NCI-H774 (cell line): ENCODE data around the gene SLC35F3.
"Not testable (repeated sequence)": the region's sequence is repeated elsewhere in the genome, so short reads cannot be mapped to it uniquely, and the experiment has no call there.

ENCODE experiments used
- DNase-seq: peaks from one replicate; lab custom pipeline; 2025; lab: John Stamatoyannopoulos, UW

SLC35F3 gene

DNA sequence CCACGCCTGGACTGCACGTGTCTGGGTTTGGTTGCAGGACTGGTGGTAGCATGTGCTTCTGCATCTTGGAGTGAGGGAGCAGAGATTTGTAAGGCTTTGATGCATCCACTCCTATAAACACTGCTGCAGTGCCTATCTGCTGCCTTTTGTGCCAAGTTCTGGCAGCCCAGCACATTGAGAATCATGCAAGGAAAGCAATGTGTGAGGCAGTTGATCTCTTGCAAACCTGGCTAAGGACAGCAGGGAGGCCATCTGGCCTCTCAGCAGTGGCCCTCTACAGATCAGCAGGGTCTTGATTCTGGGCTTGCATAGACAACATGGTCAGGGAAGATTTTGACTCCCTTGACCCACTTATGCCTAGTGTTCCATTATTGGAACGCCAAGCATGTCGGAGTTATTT, 387.5 kb downstream of the SLC35F3 start:
- DNase-seq: no peak

DNA sequence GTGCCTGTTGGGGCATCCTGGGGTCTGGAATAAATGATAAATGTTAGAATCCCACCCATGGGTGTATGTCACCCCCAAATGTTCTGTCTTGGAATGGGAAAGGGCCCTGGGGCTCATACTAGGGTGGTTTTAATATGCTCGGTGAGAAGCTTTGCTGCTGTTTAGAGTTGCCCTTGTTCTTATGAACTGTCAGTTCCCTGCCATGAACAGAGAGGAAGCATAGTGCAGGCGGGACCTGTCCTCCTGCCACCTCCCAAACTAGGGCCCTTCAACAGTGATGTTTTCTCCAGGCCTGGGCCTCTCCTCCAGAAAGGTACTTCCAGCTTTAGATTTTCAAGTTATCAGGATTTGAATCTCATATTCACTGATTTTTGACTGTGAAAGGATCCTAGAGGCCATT, 388.1 kb downstream of the SLC35F3 start:
- DNase-seq: no peak

DNA sequence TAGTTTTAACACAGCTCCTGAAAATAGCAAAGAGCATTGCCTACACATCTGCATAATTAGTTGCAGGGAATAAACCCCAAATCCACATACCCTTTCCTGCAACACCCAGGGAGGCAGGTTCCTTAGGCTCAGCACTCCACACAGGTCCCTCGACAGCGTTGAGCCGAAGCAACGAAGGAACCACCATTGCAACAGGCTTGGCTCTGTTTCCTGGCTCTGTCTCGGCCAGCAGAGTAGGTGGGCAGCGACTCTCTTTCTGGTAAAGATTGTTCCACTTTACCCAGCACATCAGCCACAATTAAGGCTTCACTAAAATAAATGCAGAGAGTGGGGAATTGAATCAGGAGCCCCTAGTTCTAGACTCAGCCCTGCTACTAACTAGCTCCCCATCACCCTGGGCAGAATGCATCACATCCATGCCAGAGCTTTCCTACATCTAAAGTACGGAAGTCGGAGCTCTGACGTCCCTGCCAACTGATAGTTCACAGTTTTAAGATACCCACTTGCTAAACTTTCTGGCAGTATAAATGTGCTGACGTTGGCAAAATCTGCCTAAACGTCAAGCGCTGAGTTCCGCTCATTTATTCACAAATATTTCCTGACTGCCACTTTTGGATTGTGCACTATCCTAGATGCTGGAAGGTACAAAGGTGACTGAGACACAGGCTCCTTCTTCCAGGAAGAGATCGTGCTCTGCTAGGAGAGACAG, 389.8 kb downstream of the SLC35F3 start:
- no peak for DNase-seq

DNA sequence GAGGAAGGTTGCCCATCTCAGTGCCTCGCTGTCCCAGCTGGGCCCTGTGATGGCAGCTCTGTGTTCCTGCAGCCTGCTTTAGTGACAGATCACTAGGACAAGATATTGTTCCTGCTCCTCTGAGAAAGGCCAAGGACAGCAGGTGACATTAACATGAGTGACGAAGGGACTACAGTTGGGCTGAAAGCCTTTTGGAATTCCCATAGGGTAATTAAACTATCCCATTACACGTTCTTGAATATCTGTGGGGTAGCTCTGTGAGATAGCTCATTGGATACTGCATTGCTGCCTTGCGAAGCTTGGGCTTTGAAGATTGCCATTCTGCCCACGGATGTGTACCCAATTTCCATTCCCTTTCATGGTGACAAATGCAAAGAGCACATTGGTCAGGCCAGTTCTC, 390.6 kb downstream of the SLC35F3 start:
- DNase-seq: no peak

DNA sequence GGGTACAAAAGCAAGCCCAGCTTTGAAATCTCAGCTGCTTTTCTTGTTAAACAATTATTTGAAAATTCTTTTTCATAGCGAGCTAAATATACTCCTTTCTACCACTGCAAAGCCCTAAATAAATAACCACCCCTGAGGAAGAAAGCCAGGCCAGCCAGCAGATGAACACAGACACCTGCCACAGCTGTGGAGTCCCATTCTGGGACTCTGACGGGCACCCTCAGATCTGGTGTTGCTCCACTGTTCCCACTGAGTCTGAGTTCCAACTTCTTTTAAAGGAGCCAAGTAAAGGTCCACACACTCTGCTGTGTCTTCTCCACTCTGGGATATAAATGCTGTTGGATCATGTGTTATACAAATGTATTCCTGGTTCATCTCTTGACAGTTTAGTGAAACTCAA, 391.1 kb downstream of the SLC35F3 start:
- no peak for DNase-seq

DNA sequence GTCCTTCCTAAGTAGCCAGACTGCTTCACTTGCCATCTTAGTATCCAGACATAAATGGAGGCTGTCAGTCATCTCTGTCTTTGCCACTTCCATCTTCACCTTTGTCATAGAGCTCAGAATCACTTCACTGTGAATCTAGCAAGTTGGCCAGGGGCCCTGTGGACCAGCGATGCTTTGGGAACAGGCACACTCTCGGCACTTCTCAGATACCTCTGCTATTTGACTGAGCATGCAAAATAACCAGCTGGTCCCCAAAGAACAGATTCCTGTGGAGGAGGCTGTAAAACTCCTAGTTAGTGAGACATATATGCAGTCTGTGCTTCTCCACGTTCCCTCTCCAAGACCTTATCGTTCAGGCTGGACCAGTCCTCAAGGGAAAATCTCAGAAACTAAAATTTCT, 392.0 kb downstream of the SLC35F3 start:
- no peak for DNase-seq

DNA sequence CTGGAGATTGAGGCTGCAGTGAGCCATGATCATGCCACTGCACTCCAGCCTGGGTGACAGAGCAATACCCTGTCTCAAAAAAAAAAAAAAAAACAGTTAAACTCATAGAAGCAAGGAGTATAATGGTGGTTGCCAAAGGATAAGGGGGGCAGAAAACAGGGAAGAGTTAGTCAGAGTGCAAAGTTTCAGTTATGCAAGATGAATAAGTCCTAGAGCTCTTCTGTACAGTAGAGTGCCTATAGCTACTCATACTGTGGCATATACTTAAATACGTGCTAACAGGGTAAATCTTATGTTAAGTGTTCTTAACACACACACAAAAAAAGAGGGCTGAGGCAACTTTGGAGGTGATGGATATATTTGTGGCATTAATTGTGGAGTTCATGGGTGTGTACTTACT, 393.2 kb downstream of the SLC35F3 start:
- DNase-seq: no peak

DNA sequence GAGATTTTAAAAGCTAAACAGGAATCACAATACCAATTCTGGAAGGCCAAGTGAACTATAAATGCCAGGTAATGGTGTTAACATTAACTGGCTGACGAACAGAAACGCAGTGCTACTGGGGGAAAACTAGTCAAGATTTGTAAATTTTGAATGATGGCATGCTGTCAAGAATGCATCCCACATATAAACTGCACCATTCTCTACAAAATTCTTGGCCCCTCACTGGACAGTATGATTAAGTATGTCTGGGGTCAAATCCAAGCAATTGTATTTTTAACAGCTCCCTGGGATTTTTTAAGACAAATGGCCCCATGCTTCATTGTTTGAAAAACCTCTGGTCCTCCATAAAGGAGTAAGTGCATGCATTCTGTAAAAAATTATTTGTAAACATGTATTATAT, 395.6 kb downstream of the SLC35F3 start:
- no peak for DNase-seq

DNA sequence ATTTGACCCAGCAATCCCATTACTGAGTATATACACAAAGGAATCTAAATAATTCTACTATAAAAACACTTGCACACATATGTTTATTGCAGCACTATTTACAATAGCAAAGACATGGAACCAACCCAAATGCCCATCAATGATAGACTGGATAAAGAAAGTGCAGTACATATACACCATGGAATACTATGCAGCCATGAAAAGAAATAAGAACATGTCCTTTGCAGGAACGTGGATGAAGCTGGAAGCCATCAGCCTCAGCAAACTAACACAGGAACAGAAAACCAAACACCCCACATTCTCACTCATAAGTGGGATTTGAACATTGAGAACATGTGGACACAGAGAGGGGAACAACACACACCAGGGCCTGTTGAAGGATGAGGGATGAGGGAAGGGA, 397.2 kb downstream of the SLC35F3 start:
- not testable (repeated sequence) for DNase-seq

DNA sequence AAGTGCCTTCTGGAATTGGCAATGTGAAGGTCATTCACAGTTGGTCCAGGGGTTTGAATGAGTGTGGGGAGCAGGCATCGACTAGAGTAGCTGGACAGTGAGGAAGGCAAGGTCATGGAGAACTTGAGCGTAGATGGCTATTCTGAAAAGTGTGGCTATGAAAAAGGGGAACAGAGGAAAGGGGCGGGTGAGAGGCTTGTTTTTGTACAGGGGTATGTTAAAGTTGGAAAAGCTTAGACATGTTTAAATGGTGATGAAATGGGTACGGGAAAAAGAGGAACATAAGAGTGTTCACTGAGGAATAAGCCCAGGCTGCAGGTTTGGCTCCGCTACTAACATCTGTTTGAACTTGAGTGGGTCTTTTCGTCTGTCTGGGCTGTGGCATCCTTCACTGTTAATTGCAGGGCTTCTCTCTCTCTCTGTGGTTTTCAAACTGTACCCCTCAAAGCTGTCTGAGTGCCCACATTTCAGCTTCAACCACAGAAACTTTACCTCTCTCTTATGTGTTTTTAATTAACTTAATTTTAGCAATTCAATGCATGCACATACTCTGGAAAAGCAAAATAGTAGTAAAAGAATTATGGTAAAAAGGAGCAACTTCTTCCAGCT, 398.0 kb downstream of the SLC35F3 start:
- no peak for DNase-seq

DNA sequence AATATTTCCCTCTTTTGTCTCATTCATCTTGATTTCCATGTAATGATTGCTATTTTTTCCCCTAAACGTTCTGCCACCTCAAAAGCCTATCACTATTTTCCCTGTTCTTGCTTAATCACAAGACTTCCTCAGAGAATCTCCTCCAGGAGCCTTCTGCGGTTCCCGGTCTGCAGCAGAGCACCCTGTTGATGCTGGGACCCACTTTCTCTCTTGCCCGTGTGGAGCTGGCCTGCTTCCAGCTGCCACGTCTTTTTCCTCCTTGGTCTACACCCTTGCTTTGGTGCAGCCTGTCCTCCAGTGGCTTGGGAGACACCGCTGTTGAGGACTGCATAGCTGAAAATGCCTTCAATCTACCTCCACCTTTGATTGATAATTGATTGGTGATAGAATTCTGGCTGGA, 398.8 kb downstream of the SLC35F3 start:
- DNase-seq: no peak

DNA sequence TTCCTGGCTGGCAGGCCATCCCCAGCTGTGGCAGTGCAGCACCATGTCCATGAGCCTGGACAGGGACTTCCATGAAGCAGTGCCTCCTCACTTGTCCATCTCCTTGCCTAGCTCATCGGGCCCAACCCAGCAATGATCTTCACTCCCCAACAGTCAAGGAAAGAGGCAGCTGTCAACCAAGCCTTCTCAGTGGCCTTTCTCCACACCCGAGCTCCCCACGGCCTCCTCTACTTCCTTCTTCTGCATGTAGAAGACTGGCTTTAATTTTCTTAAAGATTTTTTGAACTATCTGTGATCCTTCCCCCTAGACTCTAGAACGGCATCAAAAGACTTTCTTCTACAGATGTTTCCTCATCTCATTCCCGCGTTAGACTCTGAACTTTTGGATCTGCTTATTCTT, 403.2 kb downstream of the SLC35F3 start:
- no peak for DNase-seq

DNA sequence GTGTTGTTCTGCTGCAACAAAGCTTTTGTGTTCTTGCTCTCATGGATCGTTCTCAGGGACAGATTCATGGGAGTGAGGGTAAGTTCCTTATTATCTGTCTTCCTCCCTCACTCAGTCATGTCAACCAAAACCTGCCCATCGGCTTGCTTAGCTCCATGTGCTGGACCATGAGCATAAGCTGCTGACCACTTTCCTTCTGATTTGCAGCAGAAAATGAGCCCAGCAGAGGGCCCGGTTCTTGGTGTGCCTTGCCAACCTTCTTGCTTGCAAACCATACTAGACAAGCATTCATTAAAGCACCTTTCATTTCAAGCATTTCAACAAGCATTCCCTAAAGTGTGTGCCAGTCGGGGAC, 404.7 kb downstream of the SLC35F3 start:
- no peak for DNase-seq

DNA sequence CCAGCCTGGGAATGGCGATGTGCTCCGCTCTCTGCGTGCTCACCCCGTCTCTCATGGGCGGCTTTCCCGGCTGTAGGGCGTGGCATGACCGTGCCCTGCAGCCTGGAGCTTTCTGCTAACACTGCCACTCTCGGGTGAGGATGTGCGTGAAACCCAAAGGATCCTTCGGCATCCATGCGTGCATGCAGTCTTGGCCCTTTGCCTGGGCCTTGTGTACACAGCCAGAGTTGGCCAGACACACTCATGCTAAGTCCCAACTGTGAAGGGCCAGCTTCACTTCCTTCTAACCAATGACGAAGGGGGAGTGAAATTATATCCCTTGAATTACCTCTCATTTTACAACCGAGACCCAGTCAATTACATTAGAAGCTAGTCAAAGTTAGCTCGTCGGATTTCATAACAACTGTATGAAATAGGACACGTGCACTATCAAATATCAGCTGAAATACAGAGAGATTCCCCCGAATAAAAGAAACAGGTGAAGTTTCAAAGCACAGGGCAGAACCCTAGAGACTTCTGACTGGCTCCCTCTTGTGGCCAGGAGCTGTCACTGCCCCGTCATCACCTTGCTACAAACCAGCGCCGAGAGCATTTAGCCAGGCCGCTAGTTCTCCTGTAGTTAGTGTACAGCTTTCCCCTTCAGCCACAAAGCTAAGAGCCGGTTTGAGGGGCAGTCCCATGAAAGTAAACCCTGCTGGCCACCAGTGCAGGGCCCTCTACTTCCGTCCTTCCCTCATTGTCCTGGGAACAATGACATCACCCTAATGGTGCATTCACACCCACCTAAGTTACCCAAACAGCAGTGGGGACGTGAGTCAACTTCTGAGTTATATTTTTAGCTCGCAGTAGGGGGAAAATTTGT, 405.4 kb downstream of the SLC35F3 start:
- peak; percentile 73 for DNase-seq

DNA sequence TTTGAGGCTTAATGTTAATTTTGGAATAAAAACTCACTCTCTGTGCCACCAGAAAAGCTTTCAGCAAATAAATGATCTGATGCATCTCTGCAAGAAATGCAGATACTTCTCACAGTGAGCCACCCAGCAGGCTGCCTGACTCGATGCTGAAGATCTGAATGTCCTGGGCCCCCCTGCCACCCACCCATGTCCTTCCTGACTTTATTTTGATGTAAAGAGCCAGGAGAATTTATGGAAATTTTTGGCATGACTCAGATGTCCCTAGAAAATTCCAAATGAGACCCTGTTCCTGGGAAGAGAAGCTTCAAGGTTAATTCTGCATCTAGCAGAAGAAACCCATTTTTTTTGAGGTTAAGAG, 406.0 kb downstream of the SLC35F3 start:
- no peak for DNase-seq

DNA sequence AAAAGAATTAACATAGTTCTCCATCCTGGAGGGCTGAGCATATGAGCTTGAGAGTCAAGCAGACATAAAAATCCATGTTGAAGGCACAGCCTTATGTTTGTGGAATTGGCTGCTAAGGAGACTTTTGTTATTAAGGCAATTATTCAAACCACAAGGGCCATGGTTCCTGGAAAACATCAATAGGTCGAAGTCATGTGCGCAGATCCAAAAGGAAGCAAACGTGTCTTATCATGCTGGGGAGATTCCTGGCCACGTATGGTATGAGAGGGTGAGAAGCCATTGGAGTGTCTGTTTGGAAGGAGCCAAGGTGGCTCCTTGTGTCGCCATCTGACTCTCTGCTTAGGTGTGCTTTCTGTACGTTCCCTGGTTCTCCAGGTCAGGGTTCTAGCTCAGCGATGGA, 406.9 kb downstream of the SLC35F3 start:
- no peak for DNase-seq

DNA sequence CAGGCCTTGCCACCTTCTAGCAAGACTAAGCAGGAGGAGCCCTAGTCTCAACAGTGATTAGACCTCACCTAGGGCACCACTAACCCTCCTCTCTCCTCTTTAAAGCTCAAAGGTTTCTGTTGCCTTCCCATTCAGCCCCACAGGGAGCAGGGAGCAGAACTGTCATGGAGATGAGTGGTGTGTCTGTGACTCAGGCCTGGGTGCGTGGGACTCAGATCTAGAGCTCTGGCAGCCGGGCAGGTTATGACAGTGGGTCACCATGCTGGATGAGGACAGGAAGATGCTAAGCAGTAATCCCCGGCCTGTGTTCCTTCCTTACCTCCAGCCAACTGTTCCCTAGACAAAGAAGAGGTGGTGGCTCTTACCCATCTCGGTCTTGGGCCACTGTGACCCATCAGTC, 408.7 kb downstream of the SLC35F3 start:
- DNase-seq: no peak

DNA sequence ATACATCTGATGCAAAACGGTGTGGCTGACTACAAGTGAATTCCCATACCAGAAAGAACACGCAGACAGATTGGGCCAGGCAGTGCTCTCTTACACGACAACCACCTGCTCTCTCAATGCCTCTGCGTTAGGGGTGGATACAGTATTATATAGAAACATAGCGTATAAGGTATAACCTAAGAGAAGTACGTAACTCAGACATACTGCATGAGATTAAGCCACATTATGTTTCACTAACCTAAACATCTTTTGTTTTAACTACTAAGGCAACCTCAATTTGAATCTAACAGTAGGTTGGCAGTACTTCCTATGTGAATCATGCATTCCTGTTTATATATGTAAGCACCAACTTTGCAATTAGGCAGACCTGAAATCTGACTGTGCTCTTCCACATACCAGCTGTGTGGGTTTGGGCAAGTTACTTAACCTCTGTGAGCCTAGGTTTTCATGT, 410.6 kb downstream of the SLC35F3 start:
- no peak for DNase-seq

DNA sequence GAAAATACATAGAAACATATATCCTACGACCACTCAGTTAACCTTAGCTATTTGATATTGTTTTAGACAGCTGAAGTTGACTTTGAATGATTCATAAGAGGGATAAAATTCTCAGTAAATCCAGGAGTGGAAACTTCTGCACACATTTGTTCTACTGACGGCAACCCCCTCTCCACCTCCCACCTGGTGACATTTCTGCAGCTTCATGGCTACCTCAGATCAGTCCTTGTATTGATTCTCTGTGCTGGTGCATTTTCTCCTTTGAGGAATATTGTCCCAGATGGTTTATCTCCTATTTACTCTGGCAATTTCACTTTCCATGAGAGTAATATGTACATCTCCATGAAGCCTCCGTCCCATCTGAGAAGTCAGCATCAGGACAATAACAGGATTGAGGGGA, 411.1 kb downstream of the SLC35F3 start:
- DNase-seq: no peak

DNA sequence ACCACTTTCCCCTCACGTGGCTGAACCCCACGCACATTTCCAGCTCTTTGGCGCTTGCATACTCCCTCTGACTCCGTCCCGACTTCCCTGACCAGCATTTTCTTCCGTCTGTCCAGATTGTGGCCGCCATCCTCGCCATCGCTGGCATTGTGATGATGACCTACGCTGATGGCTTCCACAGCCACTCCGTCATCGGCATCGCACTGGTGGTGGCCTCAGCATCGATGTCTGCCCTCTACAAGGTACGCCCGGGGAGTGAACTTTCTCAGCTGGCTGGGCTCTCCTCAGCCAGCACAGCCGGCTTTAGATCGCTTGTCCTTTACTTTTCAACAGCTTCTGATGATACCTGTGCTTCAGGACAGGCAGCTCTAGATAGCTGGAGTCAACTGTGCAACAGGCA, 412.0 kb downstream of the SLC35F3 start:
- no peak for DNase-seq

DNA sequence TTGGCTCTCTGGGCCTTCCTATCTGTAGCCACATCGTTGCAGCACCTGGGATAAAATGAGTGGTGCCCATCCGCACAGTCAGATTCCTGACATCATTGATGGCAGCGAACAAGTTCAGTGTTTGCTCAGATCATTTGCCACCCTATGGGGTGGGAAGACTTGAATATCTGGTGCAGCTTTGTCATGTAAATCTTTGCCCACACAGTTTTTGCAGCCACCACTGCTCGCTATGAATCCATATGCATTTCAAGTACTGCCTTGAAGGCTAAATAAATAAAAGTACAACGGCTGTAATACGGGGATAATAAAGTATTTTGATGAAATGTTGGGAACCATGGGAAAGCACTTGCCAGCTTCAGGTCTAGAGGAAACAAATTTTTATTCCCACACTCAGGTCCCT, 412.5 kb downstream of the SLC35F3 start:
- DNase-seq: no peak

DNA sequence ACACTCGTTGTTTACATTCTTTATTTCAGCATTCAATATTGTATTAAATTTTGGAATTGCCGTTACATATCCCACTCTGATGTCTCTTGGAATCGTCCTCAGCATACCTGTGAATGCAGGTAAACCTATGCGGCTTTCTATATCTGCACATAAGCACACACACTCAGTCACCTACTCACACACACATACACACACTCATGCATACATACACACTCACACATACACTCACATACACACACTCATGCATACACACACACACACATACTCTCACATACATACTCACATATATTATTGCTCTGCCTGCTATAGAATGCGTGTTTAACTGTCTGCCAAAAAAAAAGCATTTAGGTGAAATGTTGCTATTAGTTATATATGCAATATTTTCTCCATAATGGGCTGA, 415.6 kb downstream of the SLC35F3 start:
- no peak for DNase-seq

DNA sequence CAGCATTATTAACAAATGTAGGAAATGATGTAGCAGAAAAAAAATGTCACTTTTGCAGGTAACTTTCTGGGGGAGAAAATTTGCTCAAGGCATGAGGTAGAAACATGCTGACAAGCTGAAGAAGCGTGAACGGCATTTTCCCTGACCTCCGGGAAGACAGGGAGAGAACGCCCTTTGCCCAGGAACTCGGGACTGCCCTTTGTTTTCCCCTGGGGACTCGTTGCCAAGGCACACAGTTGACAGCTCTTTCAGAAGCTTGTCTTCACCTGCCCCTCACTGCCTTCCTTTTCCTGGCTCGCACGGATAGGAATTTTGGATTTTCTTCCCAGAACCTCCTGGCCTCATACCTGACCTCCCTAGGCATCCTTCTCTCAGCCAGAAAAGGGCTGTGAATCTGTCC, 416.1 kb downstream of the SLC35F3 start:
- no peak for DNase-seq
